ENCODE measurements around the gene FN3K. TPM values are rescaled to one million over a fixed set of nuclear protein-coding genes. Genes with fewer than 3 reads are reported as not detected.

The FN3K gene
- total and polyA plus RNA-seq, 2 of the 13 experiments (the other 11 are each of a cell fraction or from before 2014, with no cell fraction given), result 3.5 to 12.2 TPM

GRCh38 chr17:82752371-82753200 lies 17.2 kb downstream of the FN3K start (continued):
- TF ChIP-seq ZNF501 (CRISPR knock-in tag; IDR thresholded peaks at IDR 0.05) (peak; percentile 7; the same call in 1 of the 2 replicates), NFYC (CRISPR knock-in tag; IDR thresholded peaks at IDR 0.05) (no peak), RARG (CRISPR knock-in tag; IDR thresholded peaks at IDR 0.05; ENCODE audit: low read depth) (no peak), ZBTB8A (CRISPR knock-in tag; IDR thresholded peaks at IDR 0.05; ENCODE audit: borderline replicate concordance, low read depth) (no peak), HNRNPL (IDR thresholded peaks at IDR 0.05; ENCODE audit: low read depth, low read length) (no peak), PATZ1 (CRISPR knock-in tag; IDR thresholded peaks at IDR 0.05) (peak; percentile 40; the same call in 1 of the 2 replicates), ZNF282 (IDR thresholded peaks at IDR 0.05; ENCODE audit: partially characterized antibody) (no peak), ZNF720 (CRISPR knock-in tag; IDR thresholded peaks at IDR 0.05) (no peak), ZNF580 (CRISPR knock-in tag; IDR thresholded peaks at IDR 0.05; ENCODE audit: borderline replicate concordance, low read depth) (no peak), STAG1 (CRISPR knock-in tag; IDR thresholded peaks at IDR 0.05) (0 out of 2 replicates have a peak, but pooled peaks have one; percentile 1), FOXA3 (CRISPR knock-in tag; IDR thresholded peaks at IDR 0.05) (no peak), GFI1 (CRISPR knock-in tag; IDR thresholded peaks at IDR 0.05; ENCODE audit: borderline replicate concordance) (0 out of 2 replicates have a peak, but pooled peaks have one; percentile 28), SAP130 (CRISPR knock-in tag; IDR thresholded peaks at IDR 0.05; ENCODE audit: low read depth) (0 out of 2 replicates have a peak, but pooled peaks have one; percentile 21), RAD51 (IDR thresholded peaks at IDR 0.05; ENCODE audit: borderline replicate concordance) (no peak), ZNF546 (CRISPR knock-in tag; conservative IDR thresholded peaks at IDR 0.05) (no peak), DNMT3B (CRISPR knock-in tag; conservative IDR thresholded peaks at IDR 0.05) (no peak), TIGD3 (CRISPR knock-in tag; IDR thresholded peaks at IDR 0.05; ENCODE audit: borderline replicate concordance) (no peak), MXD4 (CRISPR knock-in tag; IDR thresholded peaks at IDR 0.05) (no peak), RFX5 (IDR thresholded peaks at IDR 0.05; ENCODE audit: low read depth, low read length) (no peak), ZNF691 (CRISPR knock-in tag; IDR thresholded peaks at IDR 0.05; ENCODE audit: borderline replicate concordance, low read depth) (no peak; the same call in 1 of the 2 replicates), PPARG (CRISPR knock-in tag; conservative IDR thresholded peaks at IDR 0.05) (no peak), ARNTL (CRISPR knock-in tag; IDR thresholded peaks at IDR 0.05) (no peak), SMAD1 (CRISPR knock-in tag; IDR thresholded peaks at IDR 0.05; ENCODE audit: borderline replicate concordance, low read depth) (no peak), ELK4 (CRISPR knock-in tag; IDR thresholded peaks at IDR 0.05; ENCODE audit: borderline replicate concordance) (no peak), ZNF644 (CRISPR knock-in tag; IDR thresholded peaks at IDR 0.05; ENCODE audit: low read depth) (no peak), ZNF44 (CRISPR knock-in tag; IDR thresholded peaks at IDR 0.05) (0 out of 2 replicates have a peak, but pooled peaks have one; percentile 65)
